ENCODE data around the gene ELL3. TPM values are rescaled to one million over a fixed set of nuclear protein-coding genes. Genes with fewer than 3 reads are reported as not detected.

Gene ELL3
- total and polyA plus RNA-seq, 10 of the 15 experiments (the other 5 are each of a cell fraction or from before 2014, with no cell fraction given), result 12.9 to 30.3 (median 20.2) TPM

DNA sequence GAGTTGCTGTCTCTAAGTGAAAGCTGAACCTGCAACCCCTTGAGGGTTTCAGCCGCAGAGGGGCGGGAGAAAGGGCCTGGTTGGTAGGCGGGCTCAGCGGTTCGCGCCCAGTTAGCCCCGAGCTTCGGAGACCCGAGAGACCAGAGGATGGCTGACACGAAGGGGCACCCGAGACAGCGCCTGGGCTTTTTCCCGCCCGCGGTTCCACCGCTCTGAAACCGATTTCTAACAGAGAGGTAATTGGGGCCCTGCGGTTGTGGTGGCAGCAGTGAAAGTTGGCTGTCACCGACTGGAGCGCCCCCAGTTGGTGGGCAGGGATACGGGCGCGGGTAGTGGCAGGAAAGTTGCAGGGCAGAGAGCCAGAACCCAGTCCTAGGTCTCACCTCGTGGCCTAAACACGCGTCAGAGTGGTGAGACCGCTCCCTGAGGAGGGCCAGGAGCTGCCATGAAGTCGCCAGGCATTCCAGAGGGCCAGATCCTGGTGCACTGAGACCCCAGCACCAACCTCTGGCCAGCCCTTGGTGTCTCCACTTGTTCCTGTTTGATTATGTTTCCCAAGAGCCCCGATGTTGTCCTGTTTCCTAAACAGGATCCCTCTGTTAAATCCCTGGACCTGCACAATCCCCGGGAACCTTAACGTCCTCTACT is 625 bp upstream of the ELL3 start (continued):
- TF ChIP-seq, protein P1, sequence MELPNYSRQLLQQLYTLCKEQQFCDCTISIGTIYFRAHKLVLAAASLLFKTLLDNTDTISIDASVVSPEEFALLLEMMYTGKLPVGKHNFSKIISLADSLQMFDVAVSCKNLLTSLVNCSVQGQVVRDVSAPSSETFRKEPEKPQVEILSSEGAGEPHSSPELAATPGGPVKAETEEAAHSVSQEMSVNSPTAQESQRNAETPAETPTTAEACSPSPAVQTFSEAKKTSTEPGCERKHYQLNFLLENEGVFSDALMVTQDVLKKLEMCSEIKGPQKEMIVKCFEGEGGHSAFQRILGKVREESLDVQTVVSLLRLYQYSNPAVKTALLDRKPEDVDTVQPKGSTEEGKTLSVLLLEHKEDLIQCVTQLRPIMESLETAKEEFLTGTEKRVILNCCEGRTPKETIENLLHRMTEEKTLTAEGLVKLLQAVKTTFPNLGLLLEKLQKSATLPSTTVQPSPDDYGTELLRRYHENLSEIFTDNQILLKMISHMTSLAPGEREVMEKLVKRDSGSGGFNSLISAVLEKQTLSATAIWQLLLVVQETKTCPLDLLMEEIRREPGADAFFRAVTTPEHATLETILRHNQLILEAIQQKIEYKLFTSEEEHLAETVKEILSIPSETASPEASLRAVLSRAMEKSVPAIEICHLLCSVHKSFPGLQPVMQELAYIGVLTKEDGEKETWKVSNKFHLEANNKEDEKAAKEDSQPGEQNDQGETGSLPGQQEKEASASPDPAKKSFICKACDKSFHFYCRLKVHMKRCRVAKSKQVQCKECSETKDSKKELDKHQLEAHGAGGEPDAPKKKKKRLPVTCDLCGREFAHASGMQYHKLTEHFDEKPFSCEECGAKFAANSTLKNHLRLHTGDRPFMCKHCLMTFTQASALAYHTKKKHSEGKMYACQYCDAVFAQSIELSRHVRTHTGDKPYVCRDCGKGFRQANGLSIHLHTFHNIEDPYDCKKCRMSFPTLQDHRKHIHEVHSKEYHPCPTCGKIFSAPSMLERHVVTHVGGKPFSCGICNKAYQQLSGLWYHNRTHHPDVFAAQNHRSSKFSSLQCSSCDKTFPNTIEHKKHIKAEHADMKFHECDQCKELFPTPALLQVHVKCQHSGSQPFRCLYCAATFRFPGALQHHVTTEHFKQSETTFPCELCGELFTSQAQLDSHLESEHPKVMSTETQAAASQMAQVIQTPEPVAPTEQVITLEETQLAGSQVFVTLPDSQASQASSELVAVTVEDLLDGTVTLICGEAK (IDR thresholded peaks at IDR 0.05; ENCODE audit: borderline replicate concordance), result peak; percentile 51; the same call in 1 of the 2 replicates
- TF ChIP-seq IKZF1 (conservative IDR thresholded peaks at IDR 0.05), result peak; percentile 92
- TF ChIP-seq PML (IDR thresholded peaks at IDR 0.05; ENCODE audit: low read length), result 0 out of 2 replicates have a peak, but pooled peaks have one; percentile 62
- TF ChIP-seq BCL11A (IDR thresholded peaks at IDR 0.05; ENCODE audit: low read depth, low read length), result peak; percentile 76; the same call in 1 of the 2 replicates
- TF ChIP-seq MTA3 (IDR thresholded peaks at IDR 0.05; ENCODE audit: borderline replicate concordance, low read length), result peak; percentile 58; the same call in 1 of the 2 replicates
- TF ChIP-seq CBX3 (IDR thresholded peaks at IDR 0.05; ENCODE audit: borderline replicate concordance, low read depth), result no peak
- no peak for TF ChIP-seq ZNF622 (IDR thresholded peaks at IDR 0.05)
- TF ChIP-seq FOXM1 (IDR thresholded peaks at IDR 0.05; ENCODE audit: low read depth, low read length), result peak; percentile 75; the same call in 1 of the 2 replicates
- TF ChIP-seq ZNF207 (IDR thresholded peaks at IDR 0.05; ENCODE audit: borderline replicate concordance), result peak; percentile 60
- TF ChIP-seq, protein P2, sequence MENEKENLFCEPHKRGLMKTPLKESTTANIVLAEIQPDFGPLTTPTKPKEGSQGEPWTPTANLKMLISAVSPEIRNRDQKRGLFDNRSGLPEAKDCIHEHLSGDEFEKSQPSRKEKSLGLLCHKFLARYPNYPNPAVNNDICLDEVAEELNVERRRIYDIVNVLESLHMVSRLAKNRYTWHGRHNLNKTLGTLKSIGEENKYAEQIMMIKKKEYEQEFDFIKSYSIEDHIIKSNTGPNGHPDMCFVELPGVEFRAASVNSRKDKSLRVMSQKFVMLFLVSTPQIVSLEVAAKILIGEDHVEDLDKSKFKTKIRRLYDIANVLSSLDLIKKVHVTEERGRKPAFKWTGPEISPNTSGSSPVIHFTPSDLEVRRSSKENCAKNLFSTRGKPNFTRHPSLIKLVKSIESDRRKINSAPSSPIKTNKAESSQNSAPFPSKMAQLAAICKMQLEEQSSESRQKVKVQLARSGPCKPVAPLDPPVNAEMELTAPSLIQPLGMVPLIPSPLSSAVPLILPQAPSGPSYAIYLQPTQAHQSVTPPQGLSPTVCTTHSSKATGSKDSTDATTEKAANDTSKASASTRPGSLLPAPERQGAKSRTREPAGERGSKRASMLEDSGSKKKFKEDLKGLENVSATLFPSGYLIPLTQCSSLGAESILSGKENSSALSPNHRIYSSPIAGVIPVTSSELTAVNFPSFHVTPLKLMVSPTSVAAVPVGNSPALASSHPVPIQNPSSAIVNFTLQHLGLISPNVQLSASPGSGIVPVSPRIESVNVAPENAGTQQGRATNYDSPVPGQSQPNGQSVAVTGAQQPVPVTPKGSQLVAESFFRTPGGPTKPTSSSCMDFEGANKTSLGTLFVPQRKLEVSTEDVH (IDR thresholded peaks at IDR 0.05; ENCODE audit: low read depth, partially characterized antibody), result peak; percentile 72
- TF ChIP-seq, protein P3, sequence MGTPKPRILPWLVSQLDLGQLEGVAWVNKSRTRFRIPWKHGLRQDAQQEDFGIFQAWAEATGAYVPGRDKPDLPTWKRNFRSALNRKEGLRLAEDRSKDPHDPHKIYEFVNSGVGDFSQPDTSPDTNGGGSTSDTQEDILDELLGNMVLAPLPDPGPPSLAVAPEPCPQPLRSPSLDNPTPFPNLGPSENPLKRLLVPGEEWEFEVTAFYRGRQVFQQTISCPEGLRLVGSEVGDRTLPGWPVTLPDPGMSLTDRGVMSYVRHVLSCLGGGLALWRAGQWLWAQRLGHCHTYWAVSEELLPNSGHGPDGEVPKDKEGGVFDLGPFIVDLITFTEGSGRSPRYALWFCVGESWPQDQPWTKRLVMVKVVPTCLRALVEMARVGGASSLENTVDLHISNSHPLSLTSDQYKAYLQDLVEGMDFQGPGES (IDR thresholded peaks at IDR 0.05), result no peak
- TF ChIP-seq JUND (IDR thresholded peaks at IDR 0.05; ENCODE audit: low read depth, low read length), result no peak
- TF ChIP-seq, protein P4, sequence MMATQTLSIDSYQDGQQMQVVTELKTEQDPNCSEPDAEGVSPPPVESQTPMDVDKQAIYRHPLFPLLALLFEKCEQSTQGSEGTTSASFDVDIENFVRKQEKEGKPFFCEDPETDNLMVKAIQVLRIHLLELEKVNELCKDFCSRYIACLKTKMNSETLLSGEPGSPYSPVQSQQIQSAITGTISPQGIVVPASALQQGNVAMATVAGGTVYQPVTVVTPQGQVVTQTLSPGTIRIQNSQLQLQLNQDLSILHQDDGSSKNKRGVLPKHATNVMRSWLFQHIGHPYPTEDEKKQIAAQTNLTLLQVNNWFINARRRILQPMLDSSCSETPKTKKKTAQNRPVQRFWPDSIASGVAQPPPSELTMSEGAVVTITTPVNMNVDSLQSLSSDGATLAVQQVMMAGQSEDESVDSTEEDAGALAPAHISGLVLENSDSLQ (IDR thresholded peaks at IDR 0.05), result peak; percentile 71
- TF ChIP-seq CBFB (IDR thresholded peaks at IDR 0.05; ENCODE audit: low read depth), result peak; percentile 96; the same call in 1 of the 2 replicates
- TF ChIP-seq DPF2 (IDR thresholded peaks at IDR 0.05), result peak; percentile 91
- TF ChIP-seq SMARCA5 (IDR thresholded peaks at IDR 0.05), result peak; percentile 90; the same call in 1 of the 2 replicates
- TF ChIP-seq, protein P5, sequence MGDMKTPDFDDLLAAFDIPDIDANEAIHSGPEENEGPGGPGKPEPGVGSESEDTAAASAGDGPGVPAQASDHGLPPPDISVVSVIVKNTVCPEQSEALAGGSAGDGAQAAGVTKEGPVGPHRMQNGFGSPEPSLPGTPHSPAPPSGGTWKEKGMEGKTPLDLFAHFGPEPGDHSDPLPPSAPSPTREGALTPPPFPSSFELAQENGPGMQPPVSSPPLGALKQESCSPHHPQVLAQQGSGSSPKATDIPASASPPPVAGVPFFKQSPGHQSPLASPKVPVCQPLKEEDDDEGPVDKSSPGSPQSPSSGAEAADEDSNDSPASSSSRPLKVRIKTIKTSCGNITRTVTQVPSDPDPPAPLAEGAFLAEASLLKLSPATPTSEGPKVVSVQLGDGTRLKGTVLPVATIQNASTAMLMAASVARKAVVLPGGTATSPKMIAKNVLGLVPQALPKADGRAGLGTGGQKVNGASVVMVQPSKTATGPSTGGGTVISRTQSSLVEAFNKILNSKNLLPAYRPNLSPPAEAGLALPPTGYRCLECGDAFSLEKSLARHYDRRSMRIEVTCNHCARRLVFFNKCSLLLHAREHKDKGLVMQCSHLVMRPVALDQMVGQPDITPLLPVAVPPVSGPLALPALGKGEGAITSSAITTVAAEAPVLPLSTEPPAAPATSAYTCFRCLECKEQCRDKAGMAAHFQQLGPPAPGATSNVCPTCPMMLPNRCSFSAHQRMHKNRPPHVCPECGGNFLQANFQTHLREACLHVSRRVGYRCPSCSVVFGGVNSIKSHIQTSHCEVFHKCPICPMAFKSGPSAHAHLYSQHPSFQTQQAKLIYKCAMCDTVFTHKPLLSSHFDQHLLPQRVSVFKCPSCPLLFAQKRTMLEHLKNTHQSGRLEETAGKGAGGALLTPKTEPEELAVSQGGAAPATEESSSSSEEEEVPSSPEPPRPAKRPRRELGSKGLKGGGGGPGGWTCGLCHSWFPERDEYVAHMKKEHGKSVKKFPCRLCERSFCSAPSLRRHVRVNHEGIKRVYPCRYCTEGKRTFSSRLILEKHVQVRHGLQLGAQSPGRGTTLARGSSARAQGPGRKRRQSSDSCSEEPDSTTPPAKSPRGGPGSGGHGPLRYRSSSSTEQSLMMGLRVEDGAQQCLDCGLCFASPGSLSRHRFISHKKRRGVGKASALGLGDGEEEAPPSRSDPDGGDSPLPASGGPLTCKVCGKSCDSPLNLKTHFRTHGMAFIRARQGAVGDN (IDR thresholded peaks at IDR 0.05), result no peak

Data from GM12878 (cell line).